ENCODE results near the gene GTF3C1. TPM values are rescaled to one million over a fixed set of nuclear protein-coding genes. Genes with fewer than 3 reads are reported as not detected.

The GTF3C1 gene
- total and polyA plus RNA-seq, 3 donors from 2014 or later, result 85.7 to 154 (median 129) TPM

GRCh38 chr16:27531186-27531585 lies 18.5 kb downstream of the GTF3C1 start:
- 79 to 83% methylated on average over 2 of the region's 2 CpGs for WGBS, 2 donors
- intact Hi-C loops (cut with DNase I; ENCODE audit: low total_unique reads), result no loop called here
- no peaks in the 10 kb centered on the region for H3K9me3 ChIP-seq
- no peak for TF ChIP-seq POLR2A (IDR thresholded peaks at IDR 0.05)
- TF ChIP-seq CTCF (IDR thresholded peaks at IDR 0.05), result no peak
- no peaks in the 10 kb centered on the region for H3K36me3 ChIP-seq (ENCODE audit: low read depth, missing control alignments)
- no peak overlapping the region for H3K4me3 ChIP-seq
- no peaks in the 10 kb centered on the region for H3K27me3 ChIP-seq
- peaks cover 6% of the 10 kb centered on the region for H3K4me1 ChIP-seq
- no peak for DNase-seq
- H3K27ac ChIP-seq, result no peak overlapping the region

GRCh38 chr16:27529962-27530361 lies 19.8 kb downstream of the GTF3C1 start:
- H3K4me1 ChIP-seq, result peaks cover 6% of the 10 kb centered on the region
- H3K36me3 ChIP-seq (ENCODE audit: low read depth, missing control alignments), result no peaks in the 10 kb centered on the region
- WGBS, 2 donors, result 78 to 86% methylated on average over 6 of the region's 6 CpGs
- no peaks in the 10 kb centered on the region for H3K9me3 ChIP-seq
- no peak for DNase-seq
- intact Hi-C loops (cut with DNase I; ENCODE audit: low total_unique reads), result no loop called here
- no peak overlapping the region for H3K27ac ChIP-seq
- H3K27me3 ChIP-seq, result no peaks in the 10 kb centered on the region
- TF ChIP-seq CTCF (IDR thresholded peaks at IDR 0.05) (no peak), POLR2A (IDR thresholded peaks at IDR 0.05) (no peak)
- no peak overlapping the region for H3K4me3 ChIP-seq

GRCh38 chr16:27528294-27528693 lies 21.4 kb downstream of the GTF3C1 start:
- Histone ChIP-seq H3K4me1 (peaks cover 6% of the 10 kb centered on the region), H3K27ac (no peak overlapping the region), H3K27me3 (no peaks in the 10 kb centered on the region), H3K4me3 (no peak overlapping the region), H3K9me3 (no peaks in the 10 kb centered on the region), H3K36me3 (ENCODE audit: low read depth, missing control alignments) (no peaks in the 10 kb centered on the region)
- no peak for DNase-seq
- WGBS, 2 donors, result 98 to 100% methylated on average over 4 of the region's 4 CpGs
- intact Hi-C loops (cut with DNase I; ENCODE audit: low total_unique reads), result no loop called here
- TF ChIP-seq CTCF (IDR thresholded peaks at IDR 0.05) (no peak), POLR2A (IDR thresholded peaks at IDR 0.05) (no peak)

- TF ChIP-seq POLR2A (IDR thresholded peaks at IDR 0.05) (no peak), CTCF (IDR thresholded peaks at IDR 0.05) (no peak)
- peaks cover 6% of the 10 kb centered on the region for H3K4me1 ChIP-seq
- intact Hi-C loops (cut with DNase I; ENCODE audit: low total_unique reads), result no loop called here
- WGBS, 2 donors, result 72 to 91% methylated on average over 6 of the region's 6 CpGs
- no peaks in the 10 kb centered on the region for H3K9me3 ChIP-seq
- no peaks in the 10 kb centered on the region for H3K27me3 ChIP-seq
- DNase-seq, result peak; percentile 24
- no peaks in the 10 kb centered on the region for H3K36me3 ChIP-seq (ENCODE audit: low read depth, missing control alignments)
- no peak overlapping the region for H3K4me3 ChIP-seq
- no peak overlapping the region for H3K27ac ChIP-seq
These were observed 23.5 kb downstream of the GTF3C1 start for GRCh38 chr16:27526180-27526579.

- Histone ChIP-seq H3K9me3 (no peaks in the 10 kb centered on the region), H3K36me3 (ENCODE audit: low read depth, missing control alignments) (no peaks in the 10 kb centered on the region), H3K4me3 (no peak overlapping the region), H3K27ac (no peak overlapping the region), H3K4me1 (no peaks in the 10 kb centered on the region), H3K27me3 (no peaks in the 10 kb centered on the region)
- TF ChIP-seq POLR2A (IDR thresholded peaks at IDR 0.05) (no peak), CTCF (IDR thresholded peaks at IDR 0.05) (no peak)
- no peak for DNase-seq
- WGBS, 2 donors, result 80 to 81% methylated on average over 6 of the region's 6 CpGs
- intact Hi-C loops (cut with DNase I; ENCODE audit: low total_unique reads), result no loop called here
These were observed 27.5 kb downstream of the GTF3C1 start for GRCh38 chr16:27522173-27522707.
